ENCODE measurements around the gene GMDS.

GMDS gene

GRCh38 chr6:1618311-1619097, 626.9 kb downstream of the GMDS start:
- peak; percentile 62 for DNase-seq

GRCh38 chr6:1617466-1618310, 627.7 kb downstream of the GMDS start:
- peak; percentile 52 for DNase-seq

- DNase-seq, result peak; percentile 45
Observed at GRCh38 chr6:1616701-1617463, 628.5 kb downstream of the GMDS start.

- DNase-seq, result no peak
Observed at GRCh38 chr6:1615853-1616420, 629.5 kb downstream of the GMDS start.

GRCh38 chr6:1615151-1615852, 630.1 kb downstream of the GMDS start:
- peak; percentile 75 for DNase-seq

- DNase-seq, result peak; percentile 72
Observed at GRCh38 chr6:1614448-1615150, 630.8 kb downstream of the GMDS start.

GRCh38 chr6:1613688-1614447, 631.5 kb downstream of the GMDS start:
- peak; percentile 75 for DNase-seq

- DNase-seq, result peak; percentile 57
Observed at GRCh38 chr6:1613346-1613687, 632.1 kb downstream of the GMDS start.

- peak; percentile 75 for DNase-seq
Observed at GRCh38 chr6:1612974-1613306, 632.5 kb downstream of the GMDS start.

GRCh38 chr6:1612299-1612973, 633.0 kb downstream of the GMDS start:
- DNase-seq, result no peak

GRCh38 chr6:1611572-1612298, 633.7 kb downstream of the GMDS start:
- peak; percentile 80 for DNase-seq

- no peak for DNase-seq
Observed at GRCh38 chr6:1611322-1611571, 634.2 kb downstream of the GMDS start.

- DNase-seq, result peak; percentile 80
Observed at GRCh38 chr6:1610497-1611321, 634.7 kb downstream of the GMDS start.

- peak; percentile 91 for DNase-seq
Observed at GRCh38 chr6:1609648-1610496, 635.5 kb downstream of the GMDS start, which contains the start of gene FOXC1. TSS of gene FOXC1 (plus strand) at chr6:1609915. CDS start at chr6:1610446, 531 bp downstream.

- peak; percentile 85 for DNase-seq
Observed at GRCh38 chr6:1609041-1609647, 636.3 kb downstream of the GMDS start.

GRCh38 chr6:1608222-1609040, 637.0 kb downstream of the GMDS start:
- DNase-seq, result peak; percentile 78

All from eye (tissue), 1 donor.